ENCODE data around the gene AGMO.

GRCh38 chr7:15367897-15368296, 193.9 kb downstream of the AGMO start:
- TF ChIP-seq POLR2A (IDR thresholded peaks at IDR 0.05) = no peak
- TF ChIP-seq CTCF (IDR thresholded peaks at IDR 0.05) = no peak
- TF ChIP-seq POLR2AphosphoS5 (IDR thresholded peaks at IDR 0.05) = no peak

Measured in prostate gland (tissue), 2 donors.